GM20431 (cell line): Measurements from ENCODE around the gene RAD17.
"Not testable (repeated sequence)": the region's sequence is repeated elsewhere in the genome, so short reads cannot be mapped to it uniquely, and the experiment has no call there.

Experiments
- in situ Hi-C: fragments of 300-500 bp; cut with MseI, MboI; formaldehyde crosslinking; loops from one replicate; pipeline ENCODE4 v1.15.0; 2020; ENCODE audit warnings: low sequenced_read_pairs; ENCODE audit not compliant: unreplicated experiment

RAD17 gene

GRCh38 chr5:69370335-69370734 is 717 bp downstream of the RAD17 start:
- in situ Hi-C loops, result not testable (repeated sequence)

DNA sequence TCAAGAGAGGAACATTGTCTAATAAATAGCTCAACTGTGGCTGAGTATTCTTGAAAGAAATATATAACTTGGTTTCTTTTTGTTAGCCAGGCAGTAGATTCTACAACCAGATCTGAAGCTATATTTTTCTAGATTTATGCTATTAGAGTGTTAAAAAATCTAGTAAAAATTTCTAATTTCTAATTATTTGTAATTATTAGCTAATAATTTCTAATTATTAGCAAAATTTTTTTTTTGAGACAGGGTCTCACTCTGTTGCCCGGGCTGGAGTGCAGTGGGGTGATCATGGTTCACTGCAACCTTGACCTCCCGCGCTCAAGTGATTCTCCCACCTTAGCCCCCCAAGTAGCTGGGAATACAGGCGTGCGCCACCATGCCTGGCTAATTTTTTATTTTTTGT is 2.8 kb downstream of the RAD17 start:
- in situ Hi-C loops, result no loop called here

- in situ Hi-C loops, result no loop called here
Observed at GRCh38 chr5:69374911-69375446, 5.4 kb downstream of the RAD17 start.

DNA sequence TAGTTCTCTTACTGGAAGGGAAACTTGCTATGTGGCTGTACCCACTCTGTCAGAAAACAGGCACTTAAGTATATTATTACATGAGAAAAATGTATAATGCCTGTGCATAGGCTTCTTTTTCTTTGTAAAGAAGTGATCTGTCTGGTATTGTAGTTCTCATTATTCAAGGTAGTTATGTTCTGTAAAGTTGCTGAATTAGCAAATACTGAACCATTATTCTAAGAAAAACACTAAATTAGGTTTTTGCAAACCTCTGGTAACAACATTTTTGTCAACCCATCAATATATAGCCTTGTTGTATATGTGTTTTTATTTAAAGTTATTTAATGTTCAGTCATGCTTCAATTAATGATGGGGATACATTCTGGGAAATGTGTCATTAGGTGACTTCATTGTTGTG is 8.8 kb downstream of the RAD17 start:
- in situ Hi-C loops, result no loop called here

DNA sequence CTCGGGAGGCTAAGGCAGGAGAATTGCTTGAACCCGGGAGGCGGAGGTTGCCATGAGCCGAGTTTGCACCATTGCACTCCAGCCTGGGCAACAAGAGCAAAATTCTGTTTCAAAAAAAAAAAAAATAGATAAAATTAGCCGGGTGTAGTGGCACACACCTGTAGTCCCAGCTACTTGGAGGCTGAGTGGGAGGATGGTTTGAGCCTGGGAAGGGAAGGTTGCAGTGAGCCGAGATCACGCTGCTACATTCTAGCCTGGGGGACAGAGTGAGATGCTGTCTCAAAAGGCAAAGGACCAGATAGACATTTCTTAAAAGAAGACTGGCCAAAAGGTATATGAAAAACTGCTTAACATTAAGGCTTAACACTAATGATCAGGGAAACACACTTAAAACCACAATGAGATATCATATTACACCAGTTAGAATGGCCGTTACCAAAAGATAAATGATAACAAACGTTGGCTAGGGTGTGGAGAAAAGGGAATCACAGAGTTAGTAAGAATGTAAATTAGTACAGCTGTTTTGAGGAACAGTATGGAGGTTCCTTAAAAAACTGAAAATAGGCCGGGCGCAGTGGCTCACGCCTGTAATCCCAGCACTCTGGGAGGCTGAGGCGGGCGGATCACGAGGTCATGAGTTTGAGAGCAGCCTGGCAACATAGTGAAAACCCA is 35.2 kb downstream of the RAD17 start:
- in situ Hi-C loops, result no loop called here

DNA sequence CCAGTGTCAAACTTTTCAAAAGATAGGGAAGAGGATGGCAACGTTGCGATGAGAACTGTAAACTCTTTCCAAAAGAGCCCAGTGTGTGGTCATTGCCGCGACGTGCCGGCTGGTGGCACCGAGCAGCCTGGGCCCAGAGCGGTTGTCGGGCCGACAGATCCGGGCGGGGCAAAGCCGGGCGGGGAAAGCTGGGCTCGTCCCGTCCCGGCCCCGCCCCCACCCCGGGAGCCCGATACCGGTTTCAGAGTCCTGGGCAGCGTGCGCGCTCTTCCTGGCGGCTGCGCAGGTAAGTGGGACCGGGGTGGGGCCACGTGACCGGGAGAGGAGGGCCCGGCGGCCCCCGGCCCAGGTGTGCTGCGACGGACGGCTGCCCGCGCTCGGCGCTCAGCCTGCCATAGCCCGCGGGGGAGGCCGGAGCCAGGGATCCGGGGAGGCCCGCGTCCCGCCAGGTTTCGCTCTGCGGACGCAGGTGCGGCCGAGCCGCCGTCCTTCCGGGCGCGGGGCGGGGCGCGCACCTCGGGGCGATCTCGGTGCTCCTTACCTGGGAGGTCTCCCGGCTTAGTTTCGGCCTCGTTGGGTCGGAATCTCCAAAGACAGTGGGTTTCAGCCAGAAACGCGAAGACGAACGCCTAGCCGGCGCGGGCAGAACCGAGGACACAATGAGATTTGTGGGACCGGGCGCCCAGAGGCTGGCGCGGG is 45.4 kb downstream of the RAD17 start, which contains the start of gene MARVELD2:
Gene MARVELD2 (plus strand): TSS at position 232 of the 699 bp plus-strand sequence. CDS start 4,270 bp downstream, outside the sequence.
- in situ Hi-C loops, result no loop called here

- in situ Hi-C loops, result no loop called here
Observed at GRCh38 chr5:69415584-69415958, 46.0 kb downstream of the RAD17 start.

DNA sequence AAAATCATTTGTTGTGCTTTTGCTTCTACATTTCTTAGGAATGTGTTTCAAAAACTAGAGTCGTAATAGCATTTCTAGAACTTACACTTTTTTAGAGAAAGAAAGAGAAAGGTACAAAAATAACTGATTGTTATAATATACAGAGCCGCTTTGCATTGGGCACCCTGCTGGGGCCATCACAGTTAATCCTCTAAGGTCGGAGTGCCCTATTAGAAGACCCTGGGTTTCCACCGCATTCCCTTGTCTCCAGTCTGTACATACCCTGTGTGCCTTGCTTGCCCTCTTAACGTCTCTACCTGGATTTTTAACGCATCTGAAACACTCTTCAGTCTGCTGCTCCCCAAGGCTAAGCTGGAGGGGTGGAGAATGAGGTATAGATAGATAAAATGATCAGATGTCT is 46.6 kb downstream of the RAD17 start:
- in situ Hi-C loops, result no loop called here

- in situ Hi-C loops, result no loop called here
Observed at GRCh38 chr5:69416699-69417098, 47.1 kb downstream of the RAD17 start.

- in situ Hi-C loops, result no loop called here
Observed at GRCh38 chr5:69418554-69418953, 48.9 kb downstream of the RAD17 start.

- in situ Hi-C loops, result no loop called here
Observed at GRCh38 chr5:69431424-69432303, 62.0 kb downstream of the RAD17 start.

- in situ Hi-C loops, result no loop called here
Observed at GRCh38 chr5:69432412-69433206, 63.0 kb downstream of the RAD17 start.

DNA sequence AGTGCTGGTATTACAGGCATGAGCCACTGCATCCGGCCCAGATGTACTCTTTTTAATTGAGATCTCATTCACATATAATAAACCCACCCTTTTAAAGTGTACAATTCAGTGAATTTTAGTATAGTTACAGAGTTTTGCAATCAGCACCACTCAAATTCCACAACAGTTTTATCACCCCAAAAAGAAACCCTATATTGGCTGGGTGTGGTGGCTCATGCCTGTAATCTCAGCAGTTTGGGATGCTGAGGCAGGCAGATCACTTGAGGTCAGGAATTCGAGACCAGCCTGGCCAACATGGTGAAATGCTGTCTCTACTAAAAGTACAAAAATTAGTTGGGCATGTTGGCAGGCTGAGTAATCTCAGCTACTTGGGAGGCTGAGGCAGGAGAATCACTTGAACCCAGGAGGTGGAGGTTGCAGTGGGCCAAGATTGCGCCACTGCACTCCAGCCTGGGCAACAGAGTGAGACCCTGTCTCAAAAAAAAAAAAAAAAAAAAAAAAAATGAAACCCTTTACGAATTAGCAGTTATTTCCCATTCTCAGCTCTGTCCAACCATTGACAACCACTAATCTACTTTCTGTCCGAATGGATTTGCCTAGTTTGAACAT is 65.8 kb downstream of the RAD17 start:
- in situ Hi-C loops, result not testable (repeated sequence)

GRCh38 chr5:69444127-69444754 is 74.6 kb downstream of the RAD17 start:
- in situ Hi-C loops, result no loop called here

- in situ Hi-C loops, result no loop called here
Observed at GRCh38 chr5:69449511-69449910, 79.9 kb downstream of the RAD17 start.

DNA sequence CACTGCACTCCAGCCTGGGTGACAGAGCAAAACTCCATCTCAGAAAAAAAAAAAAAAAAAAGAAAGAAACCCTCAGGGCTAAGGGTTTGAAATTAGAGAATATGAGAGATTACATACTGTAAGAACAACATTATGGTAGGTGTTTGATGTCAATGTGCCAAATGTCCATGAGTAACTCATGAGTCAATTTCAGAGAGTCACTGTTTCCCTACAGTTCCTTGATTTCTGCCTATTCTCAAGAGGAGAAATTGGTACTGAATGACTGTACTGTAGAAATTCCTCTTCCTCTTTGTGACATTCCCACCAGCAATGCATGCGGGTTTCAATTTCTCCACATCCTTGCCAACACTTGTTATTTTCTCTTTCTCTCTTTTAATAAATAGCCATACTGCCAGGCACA is 80.5 kb downstream of the RAD17 start:
- in situ Hi-C loops, result no loop called here

GRCh38 chr5:69450527-69450926 is 80.9 kb downstream of the RAD17 start:
- in situ Hi-C loops, result not testable (repeated sequence)

GRCh38 chr5:69451941-69452647 is 82.5 kb downstream of the RAD17 start:
- in situ Hi-C loops, result no loop called here
